Muscle of leg (tissue), 11 donors: ENCODE results near the gene ZGPAT. TPM values are rescaled to one million over a fixed set of nuclear protein-coding genes. Genes with fewer than 3 reads are reported as not detected.
A peak's percentile ranks its signal among the peaks of the same experiment; 100 is the strongest.

Experiments
- DNase-seq: peaks from one replicate; pipeline ENCODE4 v3.0.0; 2013
- H3K27ac ChIP-seq: one replicate; pipeline ENCODE4 v1.5.1; 2013; ENCODE audit warnings: mild to moderate bottlenecking, low read length, control low read depth
- H3K27me3 ChIP-seq: one replicate; pipeline ENCODE4 v1.6.1; 2013; ENCODE audit warnings: low read length; ENCODE audit not compliant: control insufficient read depth, insufficient read depth
- H3K36me3 ChIP-seq: one replicate; pipeline ENCODE4 v1.6.1; 2013; ENCODE audit warnings: low read length; ENCODE audit not compliant: control insufficient read depth, insufficient read depth
- H3K4me1 ChIP-seq: one replicate; pipeline ENCODE4 v1.6.1; 2013; ENCODE audit warnings: low read length; ENCODE audit not compliant: control insufficient read depth, insufficient read depth
- H3K4me3 ChIP-seq: one replicate; pipeline ENCODE4 v1.5.1; 2013; ENCODE audit warnings: low read length, control low read depth
- H3K9me3 ChIP-seq: replicated peaks from 2 replicates; pipeline ENCODE4 v1.6.1; 2013; ENCODE audit warnings: low read depth, low read length; ENCODE audit not compliant: control insufficient read depth
- WGBS: methylation state at CpG from one replicate; pipeline ENCODE4 v1.1.5; 2013; ENCODE audit warnings: missing lambda C conversion rate; ENCODE audit not compliant: insufficient coverage; 5-methylcytosine and 5-hydroxymethylcytosine counted together
- polyA plus RNA-seq, 8 donors: library from polyadenylated mRNA; unstranded; fragments of 120-200 nt; gene quantifications; one replicate each; pipeline versions ENCODE4 v1.2.1 to v1.2.3, GENCODE V29; 2013; ENCODE audit warnings: inconsistent platforms in 1 of 8, low replicate concordance in 1 of 8; ENCODE audit not compliant: insufficient read length in 8 of 8, insufficient read depth in 1 of 8
- total RNA-seq: library from RNA; stranded (reverse); fragments of 120-200 nt; gene quantifications from one replicate; pipeline ENCODE4 v1.2.4, GENCODE V29; 2013

Gene ZGPAT
- total and polyA plus RNA-seq, 9 donors: 13.0 to 18.2 (median 16.2) TPM

DNA sequence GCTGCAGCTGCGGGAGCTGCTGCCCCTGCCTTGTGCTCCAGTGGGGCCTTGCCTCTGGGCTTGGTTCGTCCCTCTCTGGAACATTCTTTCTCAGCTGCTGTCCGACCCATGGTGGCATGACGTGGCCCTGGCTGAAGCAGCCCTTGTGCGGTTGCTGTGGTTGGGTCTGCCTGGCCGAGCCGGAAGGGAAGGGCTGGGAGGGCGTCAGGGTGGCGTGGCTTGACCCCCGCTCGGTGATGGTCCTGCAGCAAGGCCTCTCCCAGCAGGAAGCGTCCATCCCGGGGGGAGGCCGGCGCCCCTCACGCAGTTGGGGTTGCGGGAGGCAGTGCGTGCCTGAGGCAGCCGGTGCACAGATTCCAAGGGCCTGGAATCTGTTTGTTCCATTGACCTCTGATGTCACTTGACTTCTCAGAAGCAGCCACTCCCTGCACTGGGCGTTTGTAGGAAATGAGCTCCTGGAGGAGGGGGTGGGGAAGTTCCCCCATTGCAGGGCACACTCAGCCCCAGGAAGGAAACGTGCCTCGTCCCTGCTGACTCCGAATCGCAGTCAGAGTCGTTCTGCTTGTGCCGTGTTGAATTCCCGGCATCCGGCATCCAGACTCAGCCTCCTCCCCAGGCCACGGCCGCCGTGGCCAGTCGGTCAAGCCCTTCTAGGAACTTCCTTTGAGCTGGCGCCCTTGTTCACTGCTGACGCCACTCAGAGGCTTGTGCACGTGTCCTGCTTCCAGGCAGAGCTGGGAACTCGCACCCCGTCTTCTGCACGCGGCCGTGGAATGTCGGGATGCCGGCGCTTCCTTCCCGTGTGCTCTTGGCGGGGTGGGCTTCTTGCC is 21.1 kb upstream of the ZGPAT start:
- 30% methylated on average over 35 of the region's 45 CpGs for WGBS
- no peak overlapping the region for H3K4me3 ChIP-seq
- H3K27ac ChIP-seq: peak overlapping the region; percentile 85
- H3K9me3 ChIP-seq: no peaks in the 10 kb centered on the region
- peaks cover 27% of the 10 kb centered on the region for H3K4me1 ChIP-seq
- H3K36me3 ChIP-seq: peaks cover 20% of the 10 kb centered on the region
- DNase-seq: peak; percentile 88
- no peaks in the 10 kb centered on the region for H3K27me3 ChIP-seq

DNA sequence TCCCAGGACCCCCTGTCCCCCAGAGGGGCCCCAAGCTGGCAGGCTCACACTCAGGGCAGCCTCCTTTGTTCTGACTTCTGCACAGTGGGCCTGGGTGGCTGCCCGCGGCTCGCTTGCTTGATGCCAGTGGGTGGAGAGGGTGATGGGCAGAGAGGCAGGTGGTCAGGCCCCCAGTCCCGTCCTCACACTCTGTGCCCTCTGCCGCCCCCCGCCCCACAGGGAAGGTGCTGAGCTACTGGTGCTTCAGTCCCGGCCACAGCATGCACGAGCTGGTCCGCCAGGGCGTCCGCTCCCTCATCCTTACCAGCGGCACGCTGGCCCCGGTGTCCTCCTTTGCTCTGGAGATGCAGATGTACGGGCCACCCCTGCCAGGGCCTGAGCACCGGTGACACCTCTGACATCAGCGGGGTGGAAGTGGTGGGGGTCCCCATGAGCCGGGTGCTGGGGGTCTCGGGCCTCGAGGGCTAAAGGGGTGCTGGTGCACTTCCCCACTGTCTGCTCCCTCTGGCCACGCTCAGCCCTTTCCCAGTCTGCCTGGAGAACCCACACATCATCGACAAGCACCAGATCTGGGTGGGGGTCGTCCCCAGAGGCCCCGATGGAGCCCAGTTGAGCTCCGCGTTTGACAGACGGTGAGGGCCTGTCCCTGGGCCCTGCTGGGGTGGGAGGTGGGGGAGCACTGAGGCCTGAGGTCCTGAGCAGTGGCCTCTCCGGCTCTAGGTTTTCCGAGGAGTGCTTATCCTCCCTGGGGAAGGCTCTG is 20.2 kb upstream of the ZGPAT start:
- no peaks in the 10 kb centered on the region for H3K27me3 ChIP-seq
- H3K4me1 ChIP-seq: peaks cover 27% of the 10 kb centered on the region
- peak overlapping the region; percentile 85 for H3K27ac ChIP-seq
- 84% methylated on average over 21 of the region's 29 CpGs for WGBS
- H3K9me3 ChIP-seq: no peaks in the 10 kb centered on the region
- peaks cover 18% of the 10 kb centered on the region for H3K36me3 ChIP-seq
- no peak for DNase-seq
- no peak overlapping the region for H3K4me3 ChIP-seq

DNA sequence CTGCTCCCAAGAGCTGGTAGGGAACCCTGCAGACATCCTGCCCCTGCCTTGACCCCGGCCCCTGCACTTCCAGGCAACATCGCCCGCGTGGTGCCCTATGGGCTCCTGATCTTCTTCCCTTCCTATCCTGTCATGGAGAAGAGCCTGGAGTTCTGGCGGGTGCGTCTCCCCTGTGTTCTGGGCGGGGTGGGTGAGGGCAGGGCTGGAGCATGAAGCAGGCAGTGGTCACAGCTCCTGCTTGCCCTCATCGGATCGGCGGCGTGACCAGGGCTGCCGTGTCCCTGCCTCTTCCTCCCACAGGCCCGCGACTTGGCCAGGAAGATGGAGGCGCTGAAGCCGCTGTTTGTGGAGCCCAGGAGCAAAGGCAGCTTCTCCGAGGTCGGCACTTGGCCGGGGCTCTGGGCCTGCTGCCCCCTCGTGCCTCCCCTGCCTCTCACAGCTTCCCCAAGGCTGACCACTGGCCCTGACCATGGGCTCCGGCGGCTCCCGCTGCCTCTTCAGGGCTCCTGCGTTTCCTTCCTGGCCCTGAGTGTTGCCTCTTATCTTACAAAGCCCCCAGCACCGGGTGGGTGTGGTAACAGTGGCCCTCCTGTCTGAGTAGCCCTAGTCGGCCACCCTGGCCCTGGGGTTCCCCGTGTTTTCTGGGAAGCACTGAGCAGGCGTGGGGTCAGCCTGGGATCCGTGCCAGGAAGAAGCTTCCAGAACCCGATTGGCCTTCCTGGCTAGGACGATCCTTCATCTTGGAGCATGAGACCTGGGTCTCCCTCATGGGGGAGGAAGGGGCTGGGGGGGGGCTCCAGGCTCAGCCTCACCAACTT is 19.4 kb upstream of the ZGPAT start:
- no peaks in the 10 kb centered on the region for H3K27me3 ChIP-seq
- no peak overlapping the region for H3K4me3 ChIP-seq
- DNase-seq: no peak
- 77% methylated on average over 21 of the region's 31 CpGs for WGBS
- H3K27ac ChIP-seq: peak overlapping the region; percentile 10
- H3K36me3 ChIP-seq: peaks cover 16% of the 10 kb centered on the region
- H3K4me1 ChIP-seq: peaks cover 26% of the 10 kb centered on the region
- no peaks in the 10 kb centered on the region for H3K9me3 ChIP-seq

DNA sequence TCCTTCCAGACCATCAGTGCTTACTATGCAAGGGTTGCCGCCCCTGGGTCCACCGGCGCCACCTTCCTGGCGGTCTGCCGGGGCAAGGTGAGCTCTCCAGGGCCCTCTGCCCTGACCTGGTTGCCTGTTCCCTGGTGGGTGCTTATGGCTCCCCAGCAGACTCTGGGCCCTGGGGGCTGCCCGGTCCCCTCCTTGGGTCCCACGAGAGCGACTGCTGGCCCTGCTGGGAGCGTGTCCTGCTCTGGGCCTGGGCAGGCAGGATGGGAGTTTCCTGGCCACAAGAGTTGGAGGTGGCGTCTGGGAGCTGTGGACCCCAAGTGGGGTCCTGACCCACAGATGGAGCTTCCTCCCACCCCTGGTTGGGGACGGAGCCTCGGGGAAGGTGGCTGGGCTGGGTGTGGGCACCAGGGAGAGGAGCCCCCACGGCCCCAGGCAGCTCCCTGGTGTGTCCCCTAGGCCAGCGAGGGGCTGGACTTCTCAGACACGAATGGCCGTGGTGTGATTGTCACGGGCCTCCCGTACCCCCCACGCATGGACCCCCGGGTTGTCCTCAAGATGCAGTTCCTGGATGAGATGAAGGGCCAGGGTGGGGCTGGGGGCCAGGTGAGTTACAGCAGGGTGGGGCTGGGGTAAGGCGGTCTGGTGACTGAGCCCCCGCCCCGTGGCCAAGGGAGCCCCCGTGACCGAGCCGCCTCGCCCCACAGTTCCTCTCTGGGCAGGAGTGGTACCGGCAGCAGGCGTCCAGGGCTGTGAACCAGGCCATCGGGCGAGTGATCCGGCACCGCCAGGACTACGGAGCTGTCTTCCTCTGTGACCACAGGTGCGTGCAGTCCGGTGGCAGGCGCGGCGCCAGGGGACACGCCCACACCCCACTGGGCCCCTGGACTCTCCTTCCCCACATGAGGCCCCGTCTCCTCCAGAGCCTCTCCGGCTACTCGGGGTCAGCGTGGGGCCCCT is 18.5 kb upstream of the ZGPAT start:
- peaks cover 26% of the 10 kb centered on the region for H3K4me1 ChIP-seq

DNA sequence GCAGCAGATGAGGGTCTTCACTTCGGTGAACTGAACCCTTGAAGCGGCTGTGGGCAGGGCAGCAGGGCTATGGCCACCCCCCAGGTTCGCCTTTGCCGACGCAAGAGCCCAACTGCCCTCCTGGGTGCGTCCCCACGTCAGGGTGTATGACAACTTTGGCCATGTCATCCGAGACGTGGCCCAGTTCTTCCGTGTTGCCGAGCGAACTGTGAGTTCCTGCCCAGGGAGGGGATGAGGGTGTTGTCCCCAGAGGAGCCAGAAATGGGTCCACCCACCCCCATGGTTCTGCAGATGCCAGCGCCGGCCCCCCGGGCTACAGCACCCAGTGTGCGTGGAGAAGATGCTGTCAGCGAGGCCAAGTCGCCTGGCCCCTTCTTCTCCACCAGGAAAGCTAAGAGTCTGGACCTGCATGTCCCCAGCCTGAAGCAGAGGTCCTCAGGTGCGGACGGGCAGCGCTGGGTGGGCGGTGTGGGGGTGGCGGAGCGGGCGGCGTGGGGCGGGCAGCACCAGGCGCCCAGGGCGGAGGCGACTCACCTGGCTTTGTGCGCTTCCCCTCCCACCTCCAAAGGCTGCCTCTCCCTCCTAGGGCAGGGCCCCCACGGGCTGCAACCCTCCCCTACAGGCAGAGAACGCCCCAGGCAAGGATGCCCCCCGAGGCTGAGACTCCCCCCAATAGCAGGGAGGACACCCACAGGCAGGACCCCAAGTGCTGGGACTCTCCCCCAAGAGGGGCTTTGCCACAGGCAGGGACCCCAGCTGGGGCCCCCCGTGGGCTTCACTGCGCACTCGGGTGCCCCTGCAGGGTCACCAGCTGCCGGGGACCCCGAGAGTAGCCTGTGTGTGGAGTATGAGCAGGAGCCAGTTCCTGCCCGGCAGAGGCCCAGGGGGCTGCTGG is 17.6 kb upstream of the ZGPAT start:
- no peak overlapping the region for H3K27ac ChIP-seq
- no peak overlapping the region for H3K4me3 ChIP-seq
- WGBS: 84% methylated on average over 21 of the region's 40 CpGs
- peaks cover 25% of the 10 kb centered on the region for H3K36me3 ChIP-seq
- H3K4me1 ChIP-seq: peaks cover 26% of the 10 kb centered on the region
- no peaks in the 10 kb centered on the region for H3K27me3 ChIP-seq
- DNase-seq: no peak
- H3K9me3 ChIP-seq: no peaks in the 10 kb centered on the region

More for the DNA sequence above, 18.5 kb upstream of the ZGPAT start:
- H3K27me3 ChIP-seq: no peaks in the 10 kb centered on the region
- H3K9me3 ChIP-seq: no peaks in the 10 kb centered on the region
- 86% methylated on average over 42 of the region's 44 CpGs for WGBS
- DNase-seq: no peak
- H3K36me3 ChIP-seq: peaks cover 16% of the 10 kb centered on the region
- H3K27ac ChIP-seq: no peak overlapping the region
- no peak overlapping the region for H3K4me3 ChIP-seq

DNA sequence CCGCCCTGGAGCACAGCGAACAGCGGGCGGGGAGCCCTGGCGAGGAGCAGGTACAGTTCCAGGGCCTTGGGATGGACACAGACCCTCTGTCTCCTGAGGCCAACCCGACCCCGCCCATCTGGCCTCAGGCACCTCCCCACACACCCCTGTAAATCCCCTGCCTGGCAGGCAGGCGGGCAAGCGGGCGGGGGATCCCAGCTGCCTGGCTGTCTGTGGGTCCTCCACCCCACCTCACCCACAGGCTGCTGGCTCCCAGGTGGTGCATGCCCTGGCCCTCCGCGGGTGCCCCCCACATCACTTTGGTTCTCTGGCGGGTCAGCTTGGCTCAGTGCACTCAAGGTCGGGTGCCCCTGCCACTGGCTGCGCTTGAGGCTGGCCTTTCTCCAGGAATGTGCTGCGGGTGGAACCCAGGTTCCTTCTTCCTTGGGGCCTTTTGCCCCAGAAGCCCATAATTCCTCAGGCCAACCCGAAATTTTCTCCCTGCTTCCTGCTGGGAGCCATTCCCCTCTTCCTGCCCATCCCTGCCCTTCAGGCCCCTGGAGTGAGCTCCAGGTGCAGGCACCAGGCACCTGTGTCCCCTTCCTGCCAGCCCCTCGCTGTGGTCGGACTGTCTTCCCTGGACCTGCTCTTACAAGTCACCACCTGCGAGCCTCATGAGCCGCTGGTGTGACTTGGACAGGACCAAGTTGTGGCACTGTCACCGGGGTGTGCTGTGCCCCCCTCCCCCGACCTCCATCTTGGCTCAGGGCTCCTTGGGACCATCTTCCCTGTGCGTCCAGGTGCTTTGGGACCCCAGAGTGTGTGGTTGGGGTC is 16.7 kb upstream of the ZGPAT start:
- no peaks in the 10 kb centered on the region for H3K27me3 ChIP-seq
- peak; percentile 25 for DNase-seq
- H3K9me3 ChIP-seq: no peaks in the 10 kb centered on the region
- H3K4me3 ChIP-seq: no peak overlapping the region
- peaks cover 30% of the 10 kb centered on the region for H3K36me3 ChIP-seq
- 74% methylated on average over 18 of the region's 24 CpGs for WGBS
- no peak overlapping the region for H3K27ac ChIP-seq
- peaks cover 26% of the 10 kb centered on the region for H3K4me1 ChIP-seq

DNA sequence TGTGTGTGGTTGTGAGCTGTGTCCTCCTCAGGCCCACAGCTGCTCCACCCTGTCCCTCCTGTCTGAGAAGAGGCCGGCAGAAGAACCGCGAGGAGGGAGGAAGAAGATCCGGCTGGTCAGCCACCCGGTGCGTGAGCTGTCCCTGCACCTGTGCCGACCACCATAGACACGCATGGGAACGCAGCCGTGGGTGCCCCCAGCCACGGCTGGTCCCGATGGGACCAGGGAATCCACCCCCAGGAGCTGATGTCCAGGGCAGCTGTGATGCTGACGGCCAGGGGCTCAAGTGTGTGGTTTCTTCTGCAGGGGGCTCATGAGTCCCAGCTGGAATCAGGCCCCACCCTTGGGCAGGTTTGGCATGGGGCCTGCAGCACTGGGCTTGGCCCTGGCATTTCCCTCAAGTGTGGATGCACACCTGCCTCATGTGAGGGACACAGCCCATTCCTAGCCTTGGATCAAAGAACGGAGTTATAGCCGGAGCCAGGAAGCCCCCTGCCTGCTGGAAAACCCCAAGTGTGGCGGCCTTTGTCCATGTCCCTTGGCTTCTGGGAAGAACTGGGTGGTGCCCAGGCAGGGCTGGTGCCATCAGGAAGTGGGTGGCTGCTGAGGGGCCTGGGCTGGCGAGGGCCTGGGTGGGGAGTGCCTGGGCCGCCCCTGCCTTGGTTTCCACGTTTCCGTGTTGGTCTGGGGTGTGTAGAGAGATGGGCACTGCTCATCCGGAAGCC is 16.0 kb upstream of the ZGPAT start:
- H3K4me3 ChIP-seq: no peak overlapping the region
- H3K4me1 ChIP-seq: peaks cover 26% of the 10 kb centered on the region
- no peak overlapping the region for H3K27ac ChIP-seq
- H3K36me3 ChIP-seq: peaks cover 30% of the 10 kb centered on the region
- WGBS: 75% methylated on average over 21 of the region's 21 CpGs
- peak; percentile 30 for DNase-seq
- H3K27me3 ChIP-seq: no peaks in the 10 kb centered on the region
- no peaks in the 10 kb centered on the region for H3K9me3 ChIP-seq
